K562 (cell line): Measurements from ENCODE around the gene WDR62. TPM values are rescaled to one million over a fixed set of nuclear protein-coding genes. Genes with fewer than 3 reads are reported as not detected.

Source experiments
- ATAC-seq: fragments of 200-7000 bp; cut with Tn5 transposase; 3 replicates; pipeline ENCODE4 v1.9.1; 2020; ENCODE audit warnings: moderate library complexity
- BruUV-seq: library from RNA; stranded (reverse); fragments of 400-500 nt; replicated peaks from 2 replicates; lab custom pipeline; 2021; lab: Mats Ljungman, UMichigan
- CTCF ChIA-PET: fragments of 300-600 bp; formaldehyde crosslinking; extraction: SDS; loops from one replicate; lab custom pipeline; 2021; ENCODE audit warnings: low intra/inter-chr PET ratio; lab: Yijun Ruan, JAX
- POLR2A ChIA-PET: fragments of 300-600, 350-650 bp; sonication (Branson Sonifier 250); formaldehyde crosslinking; extraction: SDS; loops from one replicate; lab custom pipeline; 2021; ENCODE audit warnings: antibody characterized with exemption, inconsistent platforms; lab: Yijun Ruan, JAX
- DNase-seq, 4 experiments: peaks; one replicate each; pipeline versions ENCODE4 v3.0.0 to v3.0.0-alpha.2; 2011 to 2018; ENCODE audit warnings: low spot score in 3 of 4, mixed read lengths in 3 of 4; ENCODE audit errors: extremely low read depth in 1 of 4
- FAIRE-seq: peaks from 2 replicates; lab custom pipeline; 2011; peaks lifted over from hg19 to GRCh38; lab: Jason Lieb, UNC
- H2AFZ ChIP-seq: 2 replicates; pipeline ENCODE4 v1.6.0; 2011; ENCODE audit warnings: low read depth, low read length, control low read depth, inconsistent platforms
- H3K27ac ChIP-seq: fragments of 200-600 bp; 3 replicates; pipeline ENCODE4 v1.8.0; 2011; ENCODE audit warnings: low read depth, mild to moderate bottlenecking, control low read depth, inconsistent platforms, low read length, moderate library complexity, mixed read lengths; ENCODE audit errors: extremely low read depth
- H3K27me3 ChIP-seq, 2 experiments: fragments of 300-600 bp in 1 of 2; 2 replicates in 1 of 2; 3 replicates in 1 of 2; pipeline versions ENCODE4 v1.6.0 to v1.8.0; 2011; ENCODE audit warnings: inconsistent platforms in 2 of 2, low read length in 2 of 2, mild to moderate bottlenecking in 1 of 2, mixed read lengths in 1 of 2, moderate library complexity in 1 of 2; ENCODE audit not compliant: control insufficient read depth in 2 of 2, insufficient read depth in 2 of 2
- H3K36me3 ChIP-seq: fragments of 300-600 bp; 3 replicates; pipeline ENCODE4 v1.8.0; 2011; ENCODE audit warnings: mild to moderate bottlenecking, low read length, inconsistent platforms; ENCODE audit not compliant: control insufficient read depth, insufficient read depth
- H3K4me1 ChIP-seq, 2 experiments: fragments of 200-600 bp in 1 of 2; replicated peaks in 1 of 2; 2 replicates in 1 of 2; 3 replicates in 1 of 2; pipeline versions ENCODE4 v1.5.1 to v1.8.0; 2011; ENCODE audit warnings: inconsistent platforms in 2 of 2, low read length in 2 of 2, mild to moderate bottlenecking in 1 of 2, mixed read lengths in 1 of 2, moderate library complexity in 1 of 2; ENCODE audit not compliant: control insufficient read depth in 2 of 2, insufficient read depth in 2 of 2
- H3K4me2 ChIP-seq: 2 replicates; pipeline ENCODE4 v1.6.1; 2011; ENCODE audit warnings: low read length, control low read depth, inconsistent platforms, mixed read lengths; ENCODE audit not compliant: insufficient read depth
- H3K4me3 ChIP-seq: fragments of 200-600 bp; sonication (generic), shearing (Covaris generic); 2 replicates; pipeline ENCODE4 v1.5.1; 2016; ENCODE audit warnings: control low read depth, inconsistent platforms
- H3K79me2 ChIP-seq: fragments of 200-600 bp; 3 replicates; pipeline ENCODE4 v1.8.0; 2011; ENCODE audit warnings: low read length, inconsistent platforms; ENCODE audit not compliant: control insufficient read depth, insufficient read depth
- H3K9ac ChIP-seq, 2 experiments: 2 replicates each; pipeline versions ENCODE4 v1.6.0 to v1.6.1; 2011; ENCODE audit warnings: low read depth in 2 of 2, low read length in 2 of 2, control low read depth in 1 of 2, inconsistent platforms in 1 of 2, mild to moderate bottlenecking in 1 of 2, mixed read lengths in 1 of 2; ENCODE audit not compliant: insufficient read depth in 1 of 2
- H3K9me1 ChIP-seq: one replicate; pipeline ENCODE4 v1.6.0; 2011; ENCODE audit warnings: inconsistent platforms, mild to moderate bottlenecking, low read length, moderate library complexity; ENCODE audit not compliant: control insufficient read depth, insufficient read depth
- H3K9me3 ChIP-seq: replicated peaks from 2 replicates; pipeline ENCODE4 v1.5.1; 2011; ENCODE audit warnings: low read depth, low read length, inconsistent platforms; ENCODE audit not compliant: control insufficient read depth, insufficient read depth
- H4K20me1 ChIP-seq: replicated peaks from 2 replicates; pipeline ENCODE4 v1.6.1; 2011; ENCODE audit warnings: low read length, inconsistent platforms, mixed read lengths; ENCODE audit not compliant: control insufficient read depth, insufficient read depth
- ADNP ChIP-seq: fragments of 200-800 bp; sonication (Bioruptor generic); IDR thresholded peaks from 2 replicates; pipeline ENCODE4 v1.6.1; 2016; ENCODE audit warnings: missing genetic modification characterization, missing compliant biosample characterization
- BACH1 ChIP-seq: fragments of 200-800 bp; sonication (Bioruptor generic); IDR thresholded peaks from 2 replicates; pipeline ENCODE4 v1.6.1; 2016; ENCODE audit warnings: missing genetic modification characterization, missing compliant biosample characterization
- CBFA2T2 ChIP-seq: fragments of 450-650 bp; conservative IDR thresholded peaks from 2 replicates; pipeline ENCODE4 v1.6.1; 2017; ENCODE audit warnings: mild to moderate bottlenecking
- CBFB ChIP-seq: sonication (generic); formaldehyde crosslinking; IDR thresholded peaks from 2 replicates; pipeline ENCODE4 v1.4.0; 2020; ENCODE audit warnings: mild to moderate bottlenecking, missing genetic modification reagents
- FOXK1 ChIP-seq: sonication (generic); formaldehyde crosslinking; IDR thresholded peaks from 2 replicates; pipeline ENCODE4 v1.8.0; 2022; ENCODE audit warnings: missing genetic modification reagents, mild to moderate bottlenecking, borderline replicate concordance
- FOXM1 ChIP-seq, 2 experiments: fragments of 450-650 bp in 1 of 2; sonication (generic) in 1 of 2; formaldehyde crosslinking in 1 of 2; IDR thresholded peaks; 2 replicates each; pipeline versions ENCODE4 v1.6.1 to v1.9.0; 2017 to 2022; ENCODE audit warnings: low read depth in 2 of 2, mild to moderate bottlenecking in 2 of 2, missing genetic modification reagents in 1 of 2, moderate library complexity in 1 of 2
- GABPA ChIP-seq: fragments of 200-800 bp; sonication (Bioruptor generic); conservative IDR thresholded peaks from 2 replicates; pipeline ENCODE4 v1.6.1; 2016; ENCODE audit warnings: low read depth, missing genetic modification characterization, missing compliant biosample characterization
- GATA2 ChIP-seq: sonication (generic); formaldehyde crosslinking; IDR thresholded peaks from 2 replicates; pipeline ENCODE4 v1.4.0; 2020; ENCODE audit warnings: mild to moderate bottlenecking, missing genetic modification reagents
- MAFF ChIP-seq: IDR thresholded peaks from 2 replicates; pipeline ENCODE4 v1.6.1; 2012; ENCODE audit warnings: low read length, improper control_type of control experiment
- MEF2D ChIP-seq: conservative IDR thresholded peaks from 2 replicates; pipeline ENCODE4 v1.6.1; 2016; ENCODE audit warnings: low read depth, missing genetic modification characterization, missing compliant biosample characterization
- RAD21 ChIP-seq, 2 experiments: fragments of 250-450 bp in 1 of 2; fragments of 450-650 bp in 1 of 2; sonication (Bioruptor Pico) in 1 of 2; formaldehyde crosslinking in 1 of 2; IDR thresholded peaks in 1 of 2; conservative IDR thresholded peaks in 1 of 2; 2 replicates each; pipeline versions ENCODE4 v1.4.0 to v1.8.0; 2020 to 2022; ENCODE audit warnings: mild to moderate bottlenecking in 2 of 2, moderate library complexity in 1 of 2
- RBM34 ChIP-seq: fragments of 200-400 bp; formaldehyde crosslinking; IDR thresholded peaks from 2 replicates; pipeline ENCODE4 v1.6.1; 2018; ENCODE audit warnings: low read length, borderline replicate concordance; ENCODE audit not compliant: insufficient read depth
- SIN3A ChIP-seq, 2 experiments: fragments of 150-350 bp in 1 of 2; IDR thresholded peaks; 2 replicates each; pipeline ENCODE4 v1.6.1; 2011 to 2016; ENCODE audit warnings: borderline replicate concordance in 2 of 2, low read depth in 2 of 2, low read length in 2 of 2, mild to moderate bottlenecking in 2 of 2, moderate library complexity in 2 of 2; ENCODE audit not compliant: control insufficient read depth in 1 of 2
- TFAP4 ChIP-seq: sonication (generic); formaldehyde crosslinking; IDR thresholded peaks from 2 replicates; pipeline ENCODE4 v1.8.0; 2022; ENCODE audit warnings: missing genetic modification reagents, mild to moderate bottlenecking, moderate library complexity, borderline replicate concordance
- WGBS: fragments of 100-300 bp; shearing (Covaris generic); methylation state at CpG from one replicate; pipeline ENCODE4 v1.1.6; 2016; ENCODE audit warnings: low coverage, mixed read lengths; ENCODE audit not compliant: insufficient coverage; ENCODE audit errors: missing lambda C conversion rate; 5-methylcytosine and 5-hydroxymethylcytosine counted together
- in situ Hi-C: fragments of 300-500 bp; cut with MboI; formaldehyde crosslinking; loops from 4 replicates; pipeline ENCODE4 v1.15.0; 2018; ENCODE audit warnings: inconsistent platforms, mixed read lengths
- intact Hi-C: fragments of 100-400 bp; cut with micrococcal nuclease; formaldehyde crosslinking; loops from 2 replicates; pipeline ENCODE4 v1.14.2; 2022
- polyA plus RNA-seq, 8 experiments: library from polyadenylated mRNA; depleted of rRNA in 4 of 8; stranded (reverse) in 5 of 8; unstranded in 3 of 8; fragments of >200 nt; fragmentation: Nextera tagmentation in 2 of 8; fragmentation: Illumina TruSeq in 1 of 8; extraction: Ambion mirVana in 2 of 8; extraction: Trizol in 1 of 8; gene quantifications; 2 replicates each; pipeline versions ENCODE4 v1.2.1 to v1.2.3, GENCODE V29; 2011 to 2014; ENCODE audit warnings: inconsistent platforms in 1 of 8, missing spikeins in 1 of 8
- total RNA-seq, 7 experiments: library from RNA; depleted of rRNA in 6 of 7; stranded (reverse); fragments of >200 nt in 6 of 7; fragmentation: Illumina TruSeq in 2 of 7; extraction: Trizol in 2 of 7; gene quantifications; 2 replicates each; pipeline versions ENCODE4 v1.2.1 to v1.2.3, GENCODE V29; 2011 to 2021; ENCODE audit warnings: low replicate concordance in 1 of 7
- TF ChIP-seq, protein P1 (sequence below), 2 experiments: IDR thresholded peaks; 2 replicates each; pipeline ENCODE4 v1.6.1; 2011; ENCODE audit warnings: borderline replicate concordance in 1 of 2, control low read depth in 1 of 2, low read depth in 1 of 2, low read length in 1 of 2, mild to moderate bottlenecking in 1 of 2, mixed read lengths in 1 of 2, moderate library complexity in 1 of 2; ENCODE audit not compliant: insufficient read depth in 1 of 2, insufficient read length in 1 of 2, poor library complexity in 1 of 2, severe bottlenecking in 1 of 2; ENCODE audit errors: extremely low read depth in 1 of 2

Gene WDR62
- total and polyA plus RNA-seq, 9 of the 15 experiments (the other 6 are each of a cell fraction or from before 2014, with no cell fraction given): 0.35 to 32.8 (median 14.4) TPM

DNA sequence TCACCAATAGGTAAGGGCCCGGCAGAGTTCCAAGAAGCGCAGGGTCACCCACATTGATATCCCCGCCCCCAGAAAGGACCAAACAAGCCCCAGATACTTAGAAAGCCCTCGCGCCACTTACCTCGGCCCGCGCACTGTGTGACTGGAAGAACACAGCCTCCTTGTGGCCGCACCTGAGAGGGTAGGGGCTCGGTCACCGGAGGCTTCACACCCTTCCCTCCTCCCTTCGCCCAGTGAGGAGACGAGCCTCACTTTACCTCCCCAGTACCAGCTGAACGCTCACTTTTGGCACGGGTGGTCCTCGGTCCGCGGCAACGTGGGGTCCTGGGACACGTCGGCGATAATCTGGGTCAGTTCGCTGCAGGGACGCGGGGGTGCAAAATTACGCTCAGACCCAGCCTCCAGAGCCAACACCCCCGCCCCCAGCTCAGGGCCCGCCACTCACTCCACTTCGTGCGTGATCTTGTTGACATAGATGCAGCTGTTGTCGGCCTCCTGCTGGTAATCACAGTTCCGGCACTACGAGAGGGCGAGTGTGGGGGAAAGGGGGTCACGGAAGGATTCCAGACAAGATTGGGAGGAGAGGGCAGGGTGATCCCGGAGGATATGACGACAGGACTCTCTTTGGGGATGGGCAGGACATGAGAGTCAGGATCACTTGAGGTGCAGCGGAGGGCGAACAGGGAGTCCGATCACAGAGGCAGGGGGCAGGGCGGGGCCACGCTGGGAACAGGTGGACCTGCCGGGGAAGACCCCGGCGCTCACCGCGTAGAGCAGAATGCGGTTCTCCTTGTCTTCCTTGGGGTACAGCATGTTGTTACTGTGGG, 59.4 kb downstream of the WDR62 start:
- peaks cover 24% of the 10 kb centered on the region; the same call in 2 of the 3 replicates for H3K36me3 ChIP-seq
- intact Hi-C loops (loop anchor here (2.0 to 10.0 kb wide), 3 partner anchors 25 to 119 kb away; partner anchors contain the start of gene SDHAF1), in situ Hi-C loops (no loop called here)
- peak overlapping the region; percentile 73 to 91 for H3K9ac ChIP-seq
- peaks cover 5 to 38% of the 10 kb centered on the region in 2 experiments; a peak in 3 of 5 replicates for H3K4me1 ChIP-seq
- H3K9me1 ChIP-seq: no peaks in the 10 kb centered on the region
- H4K20me1 ChIP-seq: no peaks in the 10 kb centered on the region; the same call in 1 of the 2 replicates
- no peak for FAIRE-seq
- peak; percentile 19 for ATAC-seq
- peak overlapping the region; percentile 74 for H3K27ac ChIP-seq
- TSS peak; percentile 74 for BruUV-seq
- peak overlapping the region; percentile 97 for H2AFZ ChIP-seq
- H3K79me2 ChIP-seq: peaks cover 14% of the 10 kb centered on the region
- ChIA-PET CTCF (no interaction called here), POLR2A (interaction anchor here (0.7 to 1.5 kb wide), 4 partner anchors 9 to 191 kb away, joined by 3 to 10 read pairs (median 4); no protein-coding TSS in a partner anchor)
- H3K9me3 ChIP-seq: no peaks in the 10 kb centered on the region
- peak overlapping the region; percentile 62 for H3K4me3 ChIP-seq
- no peaks in the 10 kb centered on the region for H3K27me3 ChIP-seq
- DNase-seq: peak; percentile 36 to 59 (median 54)
- 5% methylated on average over 36 of the region's 48 CpGs for WGBS
- H3K4me2 ChIP-seq: peak overlapping the region; percentile 96
- TF ChIP-seq, protein P1, sequence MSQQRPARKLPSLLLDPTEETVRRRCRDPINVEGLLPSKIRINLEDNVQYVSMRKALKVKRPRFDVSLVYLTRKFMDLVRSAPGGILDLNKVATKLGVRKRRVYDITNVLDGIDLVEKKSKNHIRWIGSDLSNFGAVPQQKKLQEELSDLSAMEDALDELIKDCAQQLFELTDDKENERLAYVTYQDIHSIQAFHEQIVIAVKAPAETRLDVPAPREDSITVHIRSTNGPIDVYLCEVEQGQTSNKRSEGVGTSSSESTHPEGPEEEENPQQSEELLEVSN (IDR thresholded peaks at IDR 0.05; ENCODE audit: borderline replicate concordance in 1 of 2, extremely low read depth in 1 of 2, insufficient read depth in 1 of 2, insufficient read length in 1 of 2, low read depth in 1 of 2, low read length in 1 of 2, poor library complexity in 1 of 2, severe bottlenecking in 1 of 2): peak in 1 of 2 experiments; percentile 76
- TF ChIP-seq RBM34: no peak
- peak; percentile 20; the same call in 1 of the 2 replicates for TF ChIP-seq CBFA2T2
- peak in 1 of 2 experiments; percentile 63; a peak in 1 of 4 replicates for TF ChIP-seq SIN3A (IDR thresholded peaks at IDR 0.05; ENCODE audit: borderline replicate concordance in 2 of 2, control insufficient read depth in 1 of 2, low read depth in 2 of 2, low read length in 2 of 2)
- 0 out of 2 replicates have a peak, but pooled peaks have one; percentile 50 for TF ChIP-seq CBFB
- no peak for TF ChIP-seq FOXM1 (IDR thresholded peaks at IDR 0.05; ENCODE audit: low read depth)
- 0 out of 2 replicates have a peak, but pooled peaks have one; percentile 48 for TF ChIP-seq FOXM1 (CRISPR knock-in tag; IDR thresholded peaks at IDR 0.05; ENCODE audit: low read depth)
- TF ChIP-seq ADNP (tag): no peak
- no peak for TF ChIP-seq MAFF
- peak; percentile 50; the same call in 1 of the 2 replicates for TF ChIP-seq TFAP4 (CRISPR knock-in tag)
- TF ChIP-seq BACH1: no peak
- no peak for TF ChIP-seq GATA2 (CRISPR knock-in tag)
- peak; percentile 8; the same call in 1 of the 2 replicates for TF ChIP-seq GABPA
- TF ChIP-seq MEF2D (tag): no peak
- peak in 1 of 2 experiments; percentile 35; a peak in 2 of 4 replicates for TF ChIP-seq RAD21 (CRISPR knock-in tag; conservative IDR thresholded peaks at IDR 0.05 in 1 of 2, IDR thresholded peaks at IDR 0.05 in 1 of 2)
- TF ChIP-seq FOXK1 (CRISPR knock-in tag): 0 out of 2 replicates have a peak, but pooled peaks have one; percentile 9
